NCI-H1694 (cell line): ENCODE results near the gene PSMD3.
A peak's percentile ranks its signal among the peaks of the same experiment; 100 is the strongest.

Experiments used
- DNase-seq: peaks from one replicate; lab custom pipeline; 2025; lab: John Stamatoyannopoulos, UW

Gene PSMD3

GRCh38 chr17:39960524-39961041 lies 20.0 kb upstream of the PSMD3 start:
- no peak for DNase-seq

- DNase-seq = no peak
Observed at GRCh38 chr17:39962642-39963220, 17.9 kb upstream of the PSMD3 start, which contains the start of gene GSDMA. Gene GSDMA, plus strand, starts transcription at chr17:39963004. Its CDS starts 2,684 bp downstream, at chr17:39965688.

GRCh38 chr17:39963829-39964228 lies 16.8 kb upstream of the PSMD3 start:
- DNase-seq = no peak

- no peak for DNase-seq
Observed at GRCh38 chr17:39965017-39965699, 15.4 kb upstream of the PSMD3 start.

GRCh38 chr17:39966771-39967170 lies 13.8 kb upstream of the PSMD3 start:
- DNase-seq = no peak

- no peak for DNase-seq
Observed at GRCh38 chr17:39968761-39969160, 11.8 kb upstream of the PSMD3 start.

- no peak for DNase-seq
Observed at GRCh38 chr17:39969375-39969774, 11.2 kb upstream of the PSMD3 start.

GRCh38 chr17:39970157-39970692 lies 10.4 kb upstream of the PSMD3 start:
- no peak for DNase-seq

GRCh38 chr17:39971076-39971603 lies 9.5 kb upstream of the PSMD3 start:
- no peak for DNase-seq

GRCh38 chr17:39972271-39972670 lies 8.3 kb upstream of the PSMD3 start:
- DNase-seq = no peak

- no peak for DNase-seq
Observed at GRCh38 chr17:39973496-39973895, 7.1 kb upstream of the PSMD3 start.

- no peak for DNase-seq
Observed at GRCh38 chr17:39974433-39974832, 6.2 kb upstream of the PSMD3 start.

- no peak for DNase-seq
Observed at GRCh38 chr17:39975801-39976200, 4.8 kb upstream of the PSMD3 start.

- no peak for DNase-seq
Observed at GRCh38 chr17:39979016-39979670, 1.5 kb upstream of the PSMD3 start.

GRCh38 chr17:39979893-39980350 lies 685 bp upstream of the PSMD3 start:
- DNase-seq = peak; percentile 57

- no peak for DNase-seq
Observed at GRCh38 chr17:39981207-39981741, 667 bp downstream of the PSMD3 start.

- DNase-seq = no peak
Observed at GRCh38 chr17:39981766-39982375, 1.3 kb downstream of the PSMD3 start.

GRCh38 chr17:39988206-39988810 lies 7.7 kb downstream of the PSMD3 start:
- no peak for DNase-seq

GRCh38 chr17:39994448-39994847 lies 13.8 kb downstream of the PSMD3 start:
- DNase-seq = no peak

- DNase-seq = no peak
Observed at GRCh38 chr17:39995438-39995837, 14.8 kb downstream of the PSMD3 start.

GRCh38 chr17:39996162-39996561 lies 15.6 kb downstream of the PSMD3 start:
- DNase-seq = no peak
